K562 (cell line): Measurements from ENCODE around the gene HECW1. TPM values are rescaled to one million over a fixed set of nuclear protein-coding genes. Genes with fewer than 3 reads are reported as not detected.

Experiments used
- ATAC-seq: fragments of 200-7000 bp; cut with Tn5 transposase; 3 replicates; pipeline ENCODE4 v1.9.1; 2020; ENCODE audit warnings: moderate library complexity
- BruUV-seq: library from RNA; stranded (reverse); fragments of 400-500 nt; replicated peaks from 2 replicates; lab custom pipeline; 2021; lab: Mats Ljungman, UMichigan
- CTCF ChIA-PET: fragments of 300-600 bp; formaldehyde crosslinking; extraction: SDS; loops from one replicate; lab custom pipeline; 2021; ENCODE audit warnings: low intra/inter-chr PET ratio; lab: Yijun Ruan, JAX
- POLR2A ChIA-PET: fragments of 300-600, 350-650 bp; sonication (Branson Sonifier 250); formaldehyde crosslinking; extraction: SDS; loops from one replicate; lab custom pipeline; 2021; ENCODE audit warnings: antibody characterized with exemption, inconsistent platforms; lab: Yijun Ruan, JAX
- DNase-seq, 4 experiments: peaks; one replicate each; pipeline versions ENCODE4 v3.0.0 to v3.0.0-alpha.2; 2011 to 2018; ENCODE audit warnings: low spot score in 3 of 4, mixed read lengths in 3 of 4; ENCODE audit errors: extremely low read depth in 1 of 4
- FAIRE-seq: peaks from 2 replicates; lab custom pipeline; 2011; peaks lifted over from hg19 to GRCh38; lab: Jason Lieb, UNC
- H2AFZ ChIP-seq: 2 replicates; pipeline ENCODE4 v1.6.0; 2011; ENCODE audit warnings: low read depth, low read length, control low read depth, inconsistent platforms
- H3K27ac ChIP-seq: fragments of 200-600 bp; 3 replicates; pipeline ENCODE4 v1.8.0; 2011; ENCODE audit warnings: low read depth, mild to moderate bottlenecking, control low read depth, inconsistent platforms, low read length, moderate library complexity, mixed read lengths; ENCODE audit errors: extremely low read depth
- H3K27me3 ChIP-seq, 2 experiments: fragments of 300-600 bp in 1 of 2; 2 replicates in 1 of 2; 3 replicates in 1 of 2; pipeline versions ENCODE4 v1.6.0 to v1.8.0; 2011; ENCODE audit warnings: inconsistent platforms in 2 of 2, low read length in 2 of 2, mild to moderate bottlenecking in 1 of 2, mixed read lengths in 1 of 2, moderate library complexity in 1 of 2; ENCODE audit not compliant: control insufficient read depth in 2 of 2, insufficient read depth in 2 of 2
- H3K36me3 ChIP-seq: fragments of 300-600 bp; 3 replicates; pipeline ENCODE4 v1.8.0; 2011; ENCODE audit warnings: mild to moderate bottlenecking, low read length, inconsistent platforms; ENCODE audit not compliant: control insufficient read depth, insufficient read depth
- H3K4me1 ChIP-seq, 2 experiments: fragments of 200-600 bp in 1 of 2; replicated peaks in 1 of 2; 2 replicates in 1 of 2; 3 replicates in 1 of 2; pipeline versions ENCODE4 v1.5.1 to v1.8.0; 2011; ENCODE audit warnings: inconsistent platforms in 2 of 2, low read length in 2 of 2, mild to moderate bottlenecking in 1 of 2, mixed read lengths in 1 of 2, moderate library complexity in 1 of 2; ENCODE audit not compliant: control insufficient read depth in 2 of 2, insufficient read depth in 2 of 2
- H3K4me2 ChIP-seq: 2 replicates; pipeline ENCODE4 v1.6.1; 2011; ENCODE audit warnings: low read length, control low read depth, inconsistent platforms, mixed read lengths; ENCODE audit not compliant: insufficient read depth
- H3K4me3 ChIP-seq: fragments of 200-600 bp; sonication (generic), shearing (Covaris generic); 2 replicates; pipeline ENCODE4 v1.5.1; 2016; ENCODE audit warnings: control low read depth, inconsistent platforms
- H3K79me2 ChIP-seq: fragments of 200-600 bp; 3 replicates; pipeline ENCODE4 v1.8.0; 2011; ENCODE audit warnings: low read length, inconsistent platforms; ENCODE audit not compliant: control insufficient read depth, insufficient read depth
- H3K9ac ChIP-seq, 2 experiments: 2 replicates each; pipeline versions ENCODE4 v1.6.0 to v1.6.1; 2011; ENCODE audit warnings: low read depth in 2 of 2, low read length in 2 of 2, control low read depth in 1 of 2, inconsistent platforms in 1 of 2, mild to moderate bottlenecking in 1 of 2, mixed read lengths in 1 of 2; ENCODE audit not compliant: insufficient read depth in 1 of 2
- H3K9me1 ChIP-seq: one replicate; pipeline ENCODE4 v1.6.0; 2011; ENCODE audit warnings: inconsistent platforms, mild to moderate bottlenecking, low read length, moderate library complexity; ENCODE audit not compliant: control insufficient read depth, insufficient read depth
- H3K9me3 ChIP-seq: replicated peaks from 2 replicates; pipeline ENCODE4 v1.5.1; 2011; ENCODE audit warnings: low read depth, low read length, inconsistent platforms; ENCODE audit not compliant: control insufficient read depth, insufficient read depth
- H4K20me1 ChIP-seq: replicated peaks from 2 replicates; pipeline ENCODE4 v1.6.1; 2011; ENCODE audit warnings: low read length, inconsistent platforms, mixed read lengths; ENCODE audit not compliant: control insufficient read depth, insufficient read depth
- BRCA1 ChIP-seq, 2 experiments: fragments of 450-650 bp in 1 of 2; sonication (generic) in 1 of 2; formaldehyde crosslinking in 1 of 2; IDR thresholded peaks; 2 replicates each; pipeline versions ENCODE4 v1.5.0 to v1.6.1; 2017 to 2020; ENCODE audit warnings: mild to moderate bottlenecking in 1 of 2, missing genetic modification reagents in 1 of 2
- E2F5 ChIP-seq: sonication (generic); formaldehyde crosslinking; IDR thresholded peaks from 2 replicates; pipeline ENCODE4 v1.8.0; 2022; ENCODE audit warnings: mild to moderate bottlenecking, missing genetic modification reagents
- ELK1 ChIP-seq: sonication (generic); formaldehyde crosslinking; IDR thresholded peaks from 2 replicates; pipeline ENCODE4 v1.8.1; 2022; ENCODE audit warnings: missing genetic modification reagents
- FOSL1 ChIP-seq: fragments of 200-800 bp; sonication (Bioruptor generic); conservative IDR thresholded peaks from 2 replicates; pipeline ENCODE4 v1.6.1; 2016; ENCODE audit warnings: missing genetic modification characterization, missing compliant biosample characterization
- HNRNPK ChIP-seq: fragments of 200-400 bp; formaldehyde crosslinking; IDR thresholded peaks from one replicate; pipeline ENCODE4 v1.6.1; 2018; ENCODE audit warnings: mild to moderate bottlenecking, low read depth, low read length; ENCODE audit not compliant: poor library complexity, severe bottlenecking
- JUND ChIP-seq, 2 experiments: IDR thresholded peaks; 2 replicates in 1 of 2; 3 replicates in 1 of 2; pipeline ENCODE4 v1.6.1; 2011; ENCODE audit warnings: borderline replicate concordance in 2 of 2, low read depth in 2 of 2, low read length in 2 of 2, improper control_type of control experiment in 1 of 2, missing biosample characterization in 1 of 2, missing genetic modification characterization in 1 of 2, missing genetic modification reagents in 1 of 2
- MYNN ChIP-seq, 2 experiments: sonication (generic); formaldehyde crosslinking in 1 of 2; IDR thresholded peaks; 2 replicates each; pipeline versions ENCODE4 v1.5.0 to v1.6.1; 2016 to 2020; ENCODE audit warnings: antibody characterized with exemption in 1 of 2, missing genetic modification reagents in 1 of 2
- NR4A1 ChIP-seq, 2 experiments: fragments of 250-450 bp in 1 of 2; fragments of 450-650 bp in 1 of 2; sonication (Bioruptor Pico) in 1 of 2; IDR thresholded peaks; 2 replicates each; pipeline versions ENCODE4 v1.4.0 to v1.6.1; 2016 to 2020; ENCODE audit warnings: mild to moderate bottlenecking in 2 of 2, missing compliant biosample characterization in 1 of 2, missing genetic modification characterization in 1 of 2, moderate library complexity in 1 of 2
- PHB2 ChIP-seq: fragments of 450-650 bp; IDR thresholded peaks from 2 replicates; pipeline ENCODE4 v1.6.1; 2017; ENCODE audit warnings: low read depth
- SMAD1 ChIP-seq: fragments of 150-350 bp; IDR thresholded peaks from 2 replicates; pipeline ENCODE4 v1.6.1; 2014; ENCODE audit warnings: low read length, low read depth; ENCODE audit not compliant: partially characterized antibody
- ZKSCAN1 ChIP-seq: fragments of 150-350 bp; IDR thresholded peaks from 2 replicates; pipeline ENCODE4 v1.6.1; 2016; ENCODE audit warnings: low read depth, low read length
- ZNF512 ChIP-seq: IDR thresholded peaks from 2 replicates; pipeline ENCODE4 v1.6.1; 2016; ENCODE audit warnings: missing genetic modification characterization, missing compliant biosample characterization
- ZNF699 ChIP-seq: fragments of 250-450 bp; sonication (Bioruptor Pico); IDR thresholded peaks from 2 replicates; pipeline ENCODE4 v1.8.0; 2021; ENCODE audit warnings: mild to moderate bottlenecking, moderate library complexity; ENCODE audit not compliant: insufficient replicate concordance
- ZNF766 ChIP-seq: fragments of 200-800 bp; sonication (Bioruptor generic); conservative IDR thresholded peaks from 2 replicates; pipeline ENCODE4 v1.6.1; 2016; ENCODE audit warnings: missing genetic modification characterization, missing compliant biosample characterization
- WGBS: fragments of 100-300 bp; shearing (Covaris generic); methylation state at CpG from one replicate; pipeline ENCODE4 v1.1.6; 2016; ENCODE audit warnings: low coverage, mixed read lengths; ENCODE audit not compliant: insufficient coverage; ENCODE audit errors: missing lambda C conversion rate; 5-methylcytosine and 5-hydroxymethylcytosine counted together
- in situ Hi-C: fragments of 300-500 bp; cut with MboI; formaldehyde crosslinking; loops from 4 replicates; pipeline ENCODE4 v1.15.0; 2018; ENCODE audit warnings: inconsistent platforms, mixed read lengths
- intact Hi-C: fragments of 100-400 bp; cut with micrococcal nuclease; formaldehyde crosslinking; loops from 2 replicates; pipeline ENCODE4 v1.14.2; 2022
- polyA plus RNA-seq, 8 experiments: library from polyadenylated mRNA; depleted of rRNA in 4 of 8; stranded (reverse) in 5 of 8; unstranded in 3 of 8; fragments of >200 nt; fragmentation: Nextera tagmentation in 2 of 8; fragmentation: Illumina TruSeq in 1 of 8; extraction: Ambion mirVana in 2 of 8; extraction: Trizol in 1 of 8; gene quantifications; 2 replicates each; pipeline versions ENCODE4 v1.2.1 to v1.2.3, GENCODE V29; 2011 to 2014; ENCODE audit warnings: inconsistent platforms in 1 of 8, missing spikeins in 1 of 8
- total RNA-seq, 7 experiments: library from RNA; depleted of rRNA in 6 of 7; stranded (reverse); fragments of >200 nt in 6 of 7; fragmentation: Illumina TruSeq in 2 of 7; extraction: Trizol in 2 of 7; gene quantifications; 2 replicates each; pipeline versions ENCODE4 v1.2.1 to v1.2.3, GENCODE V29; 2011 to 2021; ENCODE audit warnings: low replicate concordance in 1 of 7

HECW1 gene
- total and polyA plus RNA-seq, 9 of the 15 experiments (the other 6 are each of a cell fraction or from before 2014, with no cell fraction given): 0.07 to 0.31 (median 0.13) TPM; not detected in 4

GRCh38 chr7:43276547-43276946, 164.1 kb downstream of the HECW1 start (continued):
- no peak for TF ChIP-seq NR4A1 (CRISPR knock-in tag; IDR thresholded peaks at IDR 0.05)
- TF ChIP-seq NR4A1 (tag; IDR thresholded peaks at IDR 0.05): no peak
- no peak for TF ChIP-seq ZNF512

- intact Hi-C loops (no loop called here), in situ Hi-C loops (no loop called here)
- DNase-seq: no peak
- no peak for ATAC-seq
- Histone ChIP-seq H2AFZ (no peak overlapping the region), H3K4me1 (no peaks in the 10 kb centered on the region), H3K9me3 (no peaks in the 10 kb centered on the region), H3K9ac (no peak overlapping the region), H4K20me1 (0 out of 2 replicates have a peak, but pooled peaks cover 4% of the 10 kb centered on the region), H3K9me1 (no peaks in the 10 kb centered on the region), H3K27me3 (peaks cover 7 to 31% of the 10 kb centered on the region in 2 experiments; a peak in 4 of 5 replicates), H3K36me3 (no peaks in the 10 kb centered on the region), H3K4me2 (no peak overlapping the region), H3K4me3 (no peak overlapping the region), H3K79me2 (no peaks in the 10 kb centered on the region), H3K27ac (no peak overlapping the region)
- ChIA-PET POLR2A (no interaction called here), CTCF (no interaction called here)
- no TSS peak for BruUV-seq
- no peak for FAIRE-seq
- 1% methylated on average over 10 of the region's 10 CpGs for WGBS
- TF ChIP-seq ZNF699 (CRISPR knock-in tag): no peak
- TF ChIP-seq BRCA1 (IDR thresholded peaks at IDR 0.05): no peak
- TF ChIP-seq BRCA1 (CRISPR knock-in tag; IDR thresholded peaks at IDR 0.05): no peak
- TF ChIP-seq ZKSCAN1: no peak
- TF ChIP-seq MYNN (IDR thresholded peaks at IDR 0.05): no peak
- TF ChIP-seq MYNN (CRISPR knock-in tag; IDR thresholded peaks at IDR 0.05): no peak
- no peak for TF ChIP-seq HNRNPK
- TF ChIP-seq PHB2: no peak
- TF ChIP-seq ELK1 (CRISPR knock-in tag): no peak
- TF ChIP-seq SMAD1: no peak
- no peak for TF ChIP-seq ZNF766 (CRISPR knock-in tag)
- TF ChIP-seq JUND (IDR thresholded peaks at IDR 0.05; ENCODE audit: borderline replicate concordance, low read depth, low read length): no peak
- TF ChIP-seq JUND (tag; IDR thresholded peaks at IDR 0.05; ENCODE audit: borderline replicate concordance, low read depth, low read length): peak; percentile 28; the same call in 1 of the 3 replicates
- TF ChIP-seq FOSL1 (tag): peak; percentile 72
- no peak for TF ChIP-seq E2F5 (CRISPR knock-in tag)
These were observed 165.7 kb downstream of the HECW1 start for GRCh38 chr7:43278088-43278644.
